GM19372 (cell line): ENCODE data around the gene SAG.
"Not testable (repeated sequence)": the region's sequence is repeated elsewhere in the genome, so short reads cannot be mapped to it uniquely, and the experiment has no call there.

Experiments used
- ATAC-seq: cut with Tn5 transposase; IDR thresholded peaks from one replicate; pipeline ENCODE4 v1.9.1; 2021; ENCODE audit warnings: mild to moderate bottlenecking, low read depth, moderate library complexity; ENCODE audit not compliant: unreplicated experiment

SAG gene

GRCh38 chr2:233374776-233375175 is 67.2 kb downstream of the SAG start:
- ATAC-seq, result not testable (repeated sequence)

- no peak for ATAC-seq
These were observed 68.1 kb downstream of the SAG start for GRCh38 chr2:233375490-233376314.

GRCh38 chr2:233379034-233379433 is 71.4 kb downstream of the SAG start:
- ATAC-seq, result no peak

GRCh38 chr2:233379441-233379840 is 71.8 kb downstream of the SAG start:
- ATAC-seq, result no peak

GRCh38 chr2:233380132-233380895 is 72.7 kb downstream of the SAG start:
- no peak for ATAC-seq

GRCh38 chr2:233380995-233381637 is 73.5 kb downstream of the SAG start:
- ATAC-seq, result no peak

- ATAC-seq, result no peak
These were observed 74.0 kb downstream of the SAG start for GRCh38 chr2:233381638-233381995.

- no peak for ATAC-seq
These were observed 76.4 kb downstream of the SAG start for GRCh38 chr2:233384015-233384414.

GRCh38 chr2:233384811-233385488 is 77.3 kb downstream of the SAG start:
- ATAC-seq, result no peak

- peak; percentile 75 for ATAC-seq
These were observed 78.0 kb downstream of the SAG start for GRCh38 chr2:233385489-233386044.

- no peak for ATAC-seq
These were observed 78.9 kb downstream of the SAG start for GRCh38 chr2:233386382-233387041.

GRCh38 chr2:233387225-233387624 is 79.6 kb downstream of the SAG start:
- ATAC-seq, result no peak

GRCh38 chr2:233387667-233388528 is 80.3 kb downstream of the SAG start:
- no peak for ATAC-seq

GRCh38 chr2:233389601-233390125 is 82.0 kb downstream of the SAG start:
- no peak for ATAC-seq

GRCh38 chr2:233395687-233396086 is 88.1 kb downstream of the SAG start:
- no peak for ATAC-seq
